OCI-M1 (cell line): ENCODE data around the gene ACVR2B.

Experiments
- DNase-seq: peaks from one replicate; lab custom pipeline; 2025; lab: John Stamatoyannopoulos, UW

The ACVR2B gene

GRCh38 chr3:38488949-38489348 lies 35.3 kb downstream of the ACVR2B start:
- DNase-seq: no peak

GRCh38 chr3:38489766-38490165 lies 36.1 kb downstream of the ACVR2B start:
- no peak for DNase-seq

- no peak for DNase-seq
Observed at GRCh38 chr3:38490281-38491030, 36.8 kb downstream of the ACVR2B start.

- DNase-seq: no peak
Observed at GRCh38 chr3:38491215-38491614, 37.5 kb downstream of the ACVR2B start.

GRCh38 chr3:38493031-38493430 lies 39.3 kb downstream of the ACVR2B start:
- DNase-seq: no peak

- DNase-seq: peak; percentile 96
Observed at GRCh38 chr3:38496131-38496910, 42.6 kb downstream of the ACVR2B start, which contains the start of gene EXOG. EXOG (plus strand) TSS chr3:38496340; CDS start chr3:38496368, 28 bp downstream.

- DNase-seq: no peak
Observed at GRCh38 chr3:38497031-38497430, 43.3 kb downstream of the ACVR2B start.

GRCh38 chr3:38500688-38501417 lies 47.2 kb downstream of the ACVR2B start:
- DNase-seq: no peak

- DNase-seq: no peak
Observed at GRCh38 chr3:38507120-38507519, 53.4 kb downstream of the ACVR2B start.

- no peak for DNase-seq
Observed at GRCh38 chr3:38509732-38510131, 56.0 kb downstream of the ACVR2B start.

- DNase-seq: no peak
Observed at GRCh38 chr3:38510631-38511030, 56.9 kb downstream of the ACVR2B start.

- no peak for DNase-seq
Observed at GRCh38 chr3:38511546-38511945, 57.9 kb downstream of the ACVR2B start.

- DNase-seq: no peak
Observed at GRCh38 chr3:38515367-38515766, 61.7 kb downstream of the ACVR2B start.

GRCh38 chr3:38516669-38517068 lies 63.0 kb downstream of the ACVR2B start:
- peak; percentile 6 for DNase-seq

GRCh38 chr3:38519000-38519399 lies 65.3 kb downstream of the ACVR2B start:
- peak; percentile 31 for DNase-seq

GRCh38 chr3:38519651-38520050 lies 66.0 kb downstream of the ACVR2B start:
- DNase-seq: peak; percentile 55

- peak; percentile 78 for DNase-seq
Observed at GRCh38 chr3:38521391-38521987, 67.8 kb downstream of the ACVR2B start.

GRCh38 chr3:38522002-38522401 lies 68.3 kb downstream of the ACVR2B start:
- DNase-seq: no peak

GRCh38 chr3:38524141-38524739 lies 70.5 kb downstream of the ACVR2B start:
- DNase-seq: no peak

GRCh38 chr3:38526792-38527191 lies 73.1 kb downstream of the ACVR2B start:
- DNase-seq: no peak

- DNase-seq: peak; percentile 16
Observed at GRCh38 chr3:38528457-38528856, 74.8 kb downstream of the ACVR2B start.

- DNase-seq: no peak
Observed at GRCh38 chr3:38532529-38532928, 78.8 kb downstream of the ACVR2B start.
